ENCODE data around the gene CCDC73. TPM values are rescaled to one million over a fixed set of nuclear protein-coding genes. Genes with fewer than 3 reads are reported as not detected.
"Not testable (repeated sequence)": the region's sequence is repeated elsewhere in the genome, so short reads cannot be mapped to it uniquely, and the experiment has no call there.

Gene CCDC73
- total RNA-seq, 1 donor from 2014 or later: 0.14 TPM

- Mint-ChIP-seq H3K4me1 (ENCODE audit: low read depth) (peaks cover 3% of the 10 kb centered on the region), H3K36me3 (ENCODE audit: low read depth) (no peaks in the 10 kb centered on the region), H3K4me3 (ENCODE audit: low read depth) (no peak overlapping the region), H3K27me3 (ENCODE audit: low read depth) (peaks cover 30% of the 10 kb centered on the region), H3K27ac (no peak overlapping the region), H3K9me3 (no peaks in the 10 kb centered on the region)
- intact Hi-C loops (cut with micrococcal nuclease): loop anchor here (5.0 to 10.0 kb wide), 2 partner anchors 78 to 355 kb away; partner anchors contain the start of gene WT1
- DNase-seq (ENCODE audit: low spot score): no peak
Measured at GRCh38 chr11:32792111-32792947, 2.1 kb downstream of the CCDC73 start.

- intact Hi-C loops (cut with micrococcal nuclease): loop anchor here (5.0 to 10.0 kb wide), 2 partner anchors 76 to 354 kb away; partner anchors contain the start of gene WT1
- H3K27me3 Mint-ChIP-seq (ENCODE audit: low read depth): peaks cover 29% of the 10 kb centered on the region
- peaks cover 3% of the 10 kb centered on the region for H3K4me1 Mint-ChIP-seq (ENCODE audit: low read depth)
- no peak overlapping the region for H3K4me3 Mint-ChIP-seq (ENCODE audit: low read depth)
- no peak overlapping the region for H3K27ac Mint-ChIP-seq
- no peaks in the 10 kb centered on the region for H3K9me3 Mint-ChIP-seq
- H3K36me3 Mint-ChIP-seq (ENCODE audit: low read depth): no peaks in the 10 kb centered on the region
- no peak for DNase-seq (ENCODE audit: low spot score)
Measured at GRCh38 chr11:32790916-32791315, 3.5 kb downstream of the CCDC73 start.

- intact Hi-C loops (cut with micrococcal nuclease): no loop called here
- no peaks in the 10 kb centered on the region for H3K9me3 Mint-ChIP-seq
- no peaks in the 10 kb centered on the region for H3K4me1 Mint-ChIP-seq (ENCODE audit: low read depth)
- DNase-seq (ENCODE audit: low spot score): no peak
- no peak overlapping the region for H3K27ac Mint-ChIP-seq
- H3K27me3 Mint-ChIP-seq (ENCODE audit: low read depth): peaks cover 24% of the 10 kb centered on the region
- H3K4me3 Mint-ChIP-seq (ENCODE audit: low read depth): no peak overlapping the region
- H3K36me3 Mint-ChIP-seq (ENCODE audit: low read depth): no peaks in the 10 kb centered on the region
Measured at GRCh38 chr11:32786811-32787210, 7.7 kb downstream of the CCDC73 start.

GRCh38 chr11:32785262-32785661 lies 9.2 kb downstream of the CCDC73 start:
- Mint-ChIP-seq H3K27ac (no peak overlapping the region), H3K36me3 (ENCODE audit: low read depth) (no peaks in the 10 kb centered on the region), H3K4me1 (ENCODE audit: low read depth) (no peaks in the 10 kb centered on the region), H3K27me3 (ENCODE audit: low read depth) (peaks cover 25% of the 10 kb centered on the region), H3K9me3 (no peaks in the 10 kb centered on the region), H3K4me3 (ENCODE audit: low read depth) (no peak overlapping the region)
- DNase-seq (ENCODE audit: low spot score): no peak
- intact Hi-C loops (cut with micrococcal nuclease): no loop called here

GRCh38 chr11:32781721-32782120 lies 12.7 kb downstream of the CCDC73 start:
- Mint-ChIP-seq H3K36me3 (ENCODE audit: low read depth) (no peaks in the 10 kb centered on the region), H3K4me1 (ENCODE audit: low read depth) (no peaks in the 10 kb centered on the region), H3K9me3 (no peaks in the 10 kb centered on the region), H3K27me3 (ENCODE audit: low read depth) (peaks cover 7% of the 10 kb centered on the region), H3K27ac (no peak overlapping the region), H3K4me3 (ENCODE audit: low read depth) (no peak overlapping the region)
- DNase-seq (ENCODE audit: low spot score): no peak
- intact Hi-C loops (cut with micrococcal nuclease): no loop called here

- H3K4me3 Mint-ChIP-seq (ENCODE audit: low read depth); H3K27ac Mint-ChIP-seq; H3K36me3 Mint-ChIP-seq (ENCODE audit: low read depth); DNase-seq (ENCODE audit: low spot score); intact Hi-C loops (cut with micrococcal nuclease); H3K9me3 Mint-ChIP-seq; H3K27me3 Mint-ChIP-seq (ENCODE audit: low read depth); H3K4me1 Mint-ChIP-seq (ENCODE audit: low read depth): not testable (repeated sequence)
Measured at GRCh38 chr11:32780839-32781238, 13.6 kb downstream of the CCDC73 start.

GRCh38 chr11:32779136-32779535 lies 15.3 kb downstream of the CCDC73 start:
- Mint-ChIP-seq H3K9me3 (no peaks in the 10 kb centered on the region), H3K4me1 (ENCODE audit: low read depth) (peaks cover 10% of the 10 kb centered on the region), H3K36me3 (ENCODE audit: low read depth) (no peaks in the 10 kb centered on the region)

GRCh38 chr11:32775908-32776307 lies 18.6 kb downstream of the CCDC73 start:
- Mint-ChIP-seq H3K27ac (no peak overlapping the region), H3K4me3 (ENCODE audit: low read depth) (no peak overlapping the region), H3K9me3 (no peaks in the 10 kb centered on the region), H3K36me3 (ENCODE audit: low read depth) (no peaks in the 10 kb centered on the region), H3K27me3 (ENCODE audit: low read depth) (no peaks in the 10 kb centered on the region), H3K4me1 (ENCODE audit: low read depth) (peaks cover 10% of the 10 kb centered on the region)
- no peak for DNase-seq (ENCODE audit: low spot score)
- intact Hi-C loops (cut with micrococcal nuclease): no loop called here

More at GRCh38 chr11:32779136-32779535, 15.3 kb downstream of the CCDC73 start:
- no peak for DNase-seq (ENCODE audit: low spot score)
- Mint-ChIP-seq H3K27ac (no peak overlapping the region), H3K27me3 (ENCODE audit: low read depth) (peaks cover 7% of the 10 kb centered on the region), H3K4me3 (ENCODE audit: low read depth) (no peak overlapping the region)
- intact Hi-C loops (cut with micrococcal nuclease): no loop called here

GRCh38 chr11:32774081-32774480 lies 20.4 kb downstream of the CCDC73 start:
- no peak overlapping the region for H3K27ac Mint-ChIP-seq
- no peaks in the 10 kb centered on the region for H3K36me3 Mint-ChIP-seq (ENCODE audit: low read depth)
- intact Hi-C loops (cut with micrococcal nuclease): no loop called here
- peaks cover 10% of the 10 kb centered on the region for H3K4me1 Mint-ChIP-seq (ENCODE audit: low read depth)
- peaks cover 3% of the 10 kb centered on the region for H3K27me3 Mint-ChIP-seq (ENCODE audit: low read depth)
- DNase-seq (ENCODE audit: low spot score): no peak
- H3K9me3 Mint-ChIP-seq: no peaks in the 10 kb centered on the region
- no peak overlapping the region for H3K4me3 Mint-ChIP-seq (ENCODE audit: low read depth)

GRCh38 chr11:32772731-32773130 lies 21.7 kb downstream of the CCDC73 start:
- no peak overlapping the region for H3K4me3 Mint-ChIP-seq (ENCODE audit: low read depth)

GRCh38 chr11:32761774-32762173 lies 32.7 kb downstream of the CCDC73 start:
- peaks cover 11% of the 10 kb centered on the region for H3K27me3 Mint-ChIP-seq (ENCODE audit: low read depth)
- H3K27ac Mint-ChIP-seq; H3K4me3 Mint-ChIP-seq (ENCODE audit: low read depth); H3K9me3 Mint-ChIP-seq; H3K36me3 Mint-ChIP-seq (ENCODE audit: low read depth); H3K4me1 Mint-ChIP-seq (ENCODE audit: low read depth); DNase-seq (ENCODE audit: low spot score); intact Hi-C loops (cut with micrococcal nuclease): not testable (repeated sequence)

More at GRCh38 chr11:32772731-32773130, 21.7 kb downstream of the CCDC73 start:
- H3K9me3 Mint-ChIP-seq: no peaks in the 10 kb centered on the region
- no peak overlapping the region for H3K27ac Mint-ChIP-seq
- DNase-seq (ENCODE audit: low spot score): no peak
- peaks cover 3% of the 10 kb centered on the region for H3K27me3 Mint-ChIP-seq (ENCODE audit: low read depth)
- intact Hi-C loops (cut with micrococcal nuclease): no loop called here
- no peaks in the 10 kb centered on the region for H3K36me3 Mint-ChIP-seq (ENCODE audit: low read depth)
- H3K4me1 Mint-ChIP-seq (ENCODE audit: low read depth): peaks cover 10% of the 10 kb centered on the region

- H3K27me3 Mint-ChIP-seq (ENCODE audit: low read depth): peaks cover 13% of the 10 kb centered on the region
- no peak overlapping the region for H3K4me3 Mint-ChIP-seq (ENCODE audit: low read depth)
- intact Hi-C loops (cut with micrococcal nuclease): no loop called here
- no peak for DNase-seq (ENCODE audit: low spot score)
- H3K36me3 Mint-ChIP-seq (ENCODE audit: low read depth): no peaks in the 10 kb centered on the region
- H3K27ac Mint-ChIP-seq: no peak overlapping the region
- H3K9me3 Mint-ChIP-seq: no peaks in the 10 kb centered on the region
- no peaks in the 10 kb centered on the region for H3K4me1 Mint-ChIP-seq (ENCODE audit: low read depth)
Measured at GRCh38 chr11:32758291-32758690, 36.2 kb downstream of the CCDC73 start.

GRCh38 chr11:32753181-32753580 lies 41.3 kb downstream of the CCDC73 start:
- intact Hi-C loops (cut with micrococcal nuclease); H3K36me3 Mint-ChIP-seq (ENCODE audit: low read depth); H3K9me3 Mint-ChIP-seq; H3K27me3 Mint-ChIP-seq (ENCODE audit: low read depth); DNase-seq (ENCODE audit: low spot score); H3K4me1 Mint-ChIP-seq (ENCODE audit: low read depth); H3K27ac Mint-ChIP-seq; H3K4me3 Mint-ChIP-seq (ENCODE audit: low read depth): not testable (repeated sequence)
